MG63 (cell line): ENCODE data around the gene PAQR4. TPM values are rescaled to one million over a fixed set of nuclear protein-coding genes. Genes with fewer than 3 reads are reported as not detected.

ENCODE experiments used
- DNase-seq: peaks from one replicate; pipeline ENCODE4 v3.0.0-alpha.2; 2020
- H3K27me3 ChIP-seq: fragments of 250-450 bp; sonication (Bioruptor Pico); 2 replicates; pipeline ENCODE4 v1.5.1; 2020; ENCODE audit warnings: mild to moderate bottlenecking, moderate library complexity
- H3K36me3 ChIP-seq: fragments of 250-450 bp; sonication (Bioruptor Pico); 2 replicates; pipeline ENCODE4 v1.5.1; 2020; ENCODE audit warnings: mild to moderate bottlenecking, moderate library complexity
- H3K4me3 ChIP-seq: fragments of 250-450 bp; sonication (Bioruptor Pico); 2 replicates; pipeline ENCODE4 v1.5.1; 2020; ENCODE audit warnings: mild to moderate bottlenecking, moderate library complexity
- H3K9me3 ChIP-seq: fragments of 250-450 bp; sonication (Bioruptor Pico); 2 replicates; pipeline ENCODE4 v1.5.1; 2020; ENCODE audit warnings: mild to moderate bottlenecking, moderate library complexity
- total RNA-seq: library from RNA; depleted of rRNA; stranded (reverse); fragments of >200 nt; shearing (Covaris generic); gene quantifications from 2 replicates; pipeline ENCODE4 v1.2.3, GENCODE V29; 2014; ENCODE audit warnings: low replicate concordance

Gene PAQR4
- total RNA-seq, 1 experiment from 2014 or later, result 38.1 TPM

DNA sequence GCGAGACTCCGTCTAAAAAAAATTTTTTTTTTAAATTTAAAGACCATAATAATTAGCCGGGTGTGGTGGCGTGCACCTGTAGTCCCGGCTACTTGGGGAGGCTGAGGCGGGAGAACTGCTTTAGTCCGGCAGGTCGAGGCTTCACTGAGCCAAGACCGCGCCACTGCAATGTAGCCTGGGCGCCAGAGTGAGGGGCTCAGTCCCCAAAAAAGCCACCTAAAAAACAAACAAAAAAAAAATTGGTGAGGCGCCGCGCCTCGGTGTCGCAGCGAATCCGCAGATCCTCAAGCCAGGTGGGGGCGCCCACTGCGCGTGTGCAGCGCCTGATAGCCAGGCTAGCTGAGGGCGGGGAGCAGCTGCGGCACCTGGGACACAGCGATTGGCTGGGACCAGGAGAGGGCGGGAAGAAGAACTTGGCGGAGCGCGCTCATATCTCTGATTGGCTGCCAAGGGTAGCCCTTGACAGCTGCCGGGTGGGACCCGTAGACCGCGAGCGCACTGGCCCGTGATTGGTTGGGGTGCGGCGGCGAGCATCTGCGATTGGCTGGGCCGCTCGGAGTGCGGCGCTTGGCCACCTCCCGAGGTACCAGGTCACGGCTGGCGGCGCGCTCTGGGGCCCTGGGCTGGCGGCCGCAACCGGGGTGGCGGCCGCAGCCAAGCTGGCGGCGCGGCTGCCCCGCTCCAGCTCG is 34.6 kb downstream of the PAQR4 start:
- Histone ChIP-seq H3K9me3 (no peaks in the 10 kb centered on the region), H3K4me3 (peak overlapping the region; percentile 33), H3K27me3 (no peaks in the 10 kb centered on the region), H3K36me3 (peaks cover 21% of the 10 kb centered on the region)
- DNase-seq, result peak; percentile 100

DNA sequence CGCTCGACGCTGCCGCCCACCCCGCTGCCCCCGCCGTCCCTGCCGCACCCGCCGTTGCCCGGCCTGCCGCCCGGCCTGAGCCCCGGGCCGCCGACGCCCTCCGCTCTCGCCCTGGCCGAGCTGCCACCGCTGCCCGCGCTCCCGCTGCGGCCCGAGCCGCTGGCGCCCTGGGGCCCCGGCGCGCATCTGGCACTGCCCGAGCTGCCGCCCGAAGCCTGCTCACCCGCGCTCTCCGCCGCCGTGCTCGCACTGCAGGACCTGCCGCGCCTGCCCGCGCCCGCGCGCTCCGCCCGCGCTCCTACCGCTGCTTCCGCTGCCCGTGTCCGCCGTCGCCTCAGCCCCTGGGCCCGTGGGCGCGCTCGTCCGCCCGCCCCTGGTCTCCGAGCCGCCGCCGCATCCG is 35.2 kb downstream of the PAQR4 start:
- H3K4me3 ChIP-seq, result no peak overlapping the region
- H3K9me3 ChIP-seq, result no peaks in the 10 kb centered on the region
- DNase-seq, result peak; percentile 62
- no peaks in the 10 kb centered on the region for H3K27me3 ChIP-seq
- peaks cover 21% of the 10 kb centered on the region for H3K36me3 ChIP-seq

GRCh38 chr16:3004781-3005284 is 35.7 kb downstream of the PAQR4 start:
- Histone ChIP-seq H3K9me3 (no peaks in the 10 kb centered on the region), H3K4me3 (peak overlapping the region; percentile 56), H3K27me3 (no peaks in the 10 kb centered on the region), H3K36me3 (peaks cover 21% of the 10 kb centered on the region)
- peak; percentile 78 for DNase-seq

- DNase-seq, result no peak
- Histone ChIP-seq H3K27me3 (no peaks in the 10 kb centered on the region), H3K9me3 (no peaks in the 10 kb centered on the region), H3K36me3 (peaks cover 13% of the 10 kb centered on the region), H3K4me3 (no peak overlapping the region)
Observed at GRCh38 chr16:3007059-3007956, 38.2 kb downstream of the PAQR4 start.

- Histone ChIP-seq H3K36me3 (peaks cover 9% of the 10 kb centered on the region), H3K27me3 (no peaks in the 10 kb centered on the region), H3K4me3 (no peak overlapping the region), H3K9me3 (no peaks in the 10 kb centered on the region)
- no peak for DNase-seq
Observed at GRCh38 chr16:3007957-3008689, 39.0 kb downstream of the PAQR4 start.

DNA sequence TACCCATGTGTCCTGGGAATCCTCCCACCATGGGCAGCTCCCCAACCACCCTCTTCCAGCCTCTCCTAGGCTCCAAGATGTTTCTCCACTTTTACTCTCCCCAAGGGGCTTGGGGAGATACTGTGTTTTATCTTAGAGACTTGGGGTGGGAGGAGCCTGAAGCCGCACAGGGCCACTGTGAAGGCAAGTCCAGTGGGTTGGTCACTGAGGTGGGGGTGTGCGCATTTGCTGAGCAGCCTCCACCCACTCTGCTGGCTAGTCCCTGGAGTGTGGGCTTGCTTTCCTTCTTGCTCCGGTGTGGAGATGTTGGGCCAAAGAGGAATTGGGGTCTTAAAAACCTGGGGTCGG is 39.5 kb downstream of the PAQR4 start:
- Histone ChIP-seq H3K36me3 (peaks cover 9% of the 10 kb centered on the region), H3K27me3 (no peaks in the 10 kb centered on the region), H3K4me3 (no peak overlapping the region), H3K9me3 (no peaks in the 10 kb centered on the region)
- no peak for DNase-seq

GRCh38 chr16:3009568-3010390 is 40.6 kb downstream of the PAQR4 start:
- Histone ChIP-seq H3K36me3 (peaks cover 9% of the 10 kb centered on the region), H3K9me3 (no peaks in the 10 kb centered on the region), H3K27me3 (no peaks in the 10 kb centered on the region), H3K4me3 (no peak overlapping the region)
- no peak for DNase-seq

DNA sequence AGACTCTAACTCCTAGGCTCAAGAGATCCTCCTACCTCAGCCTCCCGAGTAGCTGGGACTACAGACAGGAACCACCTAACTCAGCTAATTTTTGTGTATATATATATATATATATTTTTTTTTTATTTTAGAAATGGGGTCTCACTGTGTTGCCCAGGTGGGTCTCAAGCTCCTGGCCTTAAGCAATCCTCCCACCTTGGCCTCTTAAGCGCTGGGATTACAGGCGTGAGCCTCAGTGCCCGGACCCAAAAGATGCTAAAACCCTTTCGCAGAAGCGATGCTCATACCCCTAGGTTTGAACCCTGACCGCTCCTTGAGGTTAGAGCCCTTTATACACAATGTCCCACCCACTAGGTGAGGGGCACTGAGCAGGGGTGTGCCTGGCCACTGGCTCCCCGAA is 41.4 kb downstream of the PAQR4 start:
- Histone ChIP-seq H3K9me3 (no peaks in the 10 kb centered on the region), H3K36me3 (peaks cover 9% of the 10 kb centered on the region), H3K4me3 (no peak overlapping the region), H3K27me3 (no peaks in the 10 kb centered on the region)
- no peak for DNase-seq

- DNase-seq, result no peak
- Histone ChIP-seq H3K36me3 (no peaks in the 10 kb centered on the region; the same call in 1 of the 2 replicates), H3K4me3 (no peak overlapping the region), H3K9me3 (no peaks in the 10 kb centered on the region), H3K27me3 (no peaks in the 10 kb centered on the region)
Observed at GRCh38 chr16:3012246-3012645, 43.1 kb downstream of the PAQR4 start.

GRCh38 chr16:3012828-3013420 is 43.8 kb downstream of the PAQR4 start, which contains the start of gene CLDN9:
Gene CLDN9, plus strand, starts transcription at chr16:3012923. Its CDS starts 440 bp downstream, at chr16:3013363.
- H3K27me3 ChIP-seq, result no peaks in the 10 kb centered on the region
- no peaks in the 10 kb centered on the region for H3K9me3 ChIP-seq
- H3K4me3 ChIP-seq, result no peak within 1 kb of the TSS
- no peaks in the 10 kb centered on the region; the same call in 1 of the 2 replicates for H3K36me3 ChIP-seq
- DNase-seq, result no peak

DNA sequence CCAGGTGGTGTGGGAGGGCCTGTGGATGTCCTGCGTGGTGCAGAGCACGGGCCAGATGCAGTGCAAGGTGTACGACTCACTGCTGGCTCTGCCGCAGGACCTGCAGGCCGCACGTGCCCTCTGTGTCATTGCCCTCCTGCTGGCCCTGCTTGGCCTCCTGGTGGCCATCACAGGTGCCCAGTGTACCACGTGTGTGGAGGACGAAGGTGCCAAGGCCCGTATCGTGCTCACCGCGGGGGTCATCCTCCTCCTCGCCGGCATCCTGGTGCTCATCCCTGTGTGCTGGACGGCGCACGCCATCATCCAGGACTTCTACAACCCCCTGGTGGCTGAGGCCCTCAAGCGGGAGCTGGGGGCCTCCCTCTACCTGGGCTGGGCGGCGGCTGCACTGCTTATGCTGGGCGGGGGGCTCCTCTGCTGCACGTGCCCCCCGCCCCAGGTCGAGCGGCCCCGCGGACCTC is 44.4 kb downstream of the PAQR4 start:
- no peak for DNase-seq
- no peaks in the 10 kb centered on the region; the same call in 1 of the 2 replicates for H3K36me3 ChIP-seq
- no peak overlapping the region for H3K4me3 ChIP-seq
- no peaks in the 10 kb centered on the region for H3K27me3 ChIP-seq
- H3K9me3 ChIP-seq, result no peaks in the 10 kb centered on the region

DNA sequence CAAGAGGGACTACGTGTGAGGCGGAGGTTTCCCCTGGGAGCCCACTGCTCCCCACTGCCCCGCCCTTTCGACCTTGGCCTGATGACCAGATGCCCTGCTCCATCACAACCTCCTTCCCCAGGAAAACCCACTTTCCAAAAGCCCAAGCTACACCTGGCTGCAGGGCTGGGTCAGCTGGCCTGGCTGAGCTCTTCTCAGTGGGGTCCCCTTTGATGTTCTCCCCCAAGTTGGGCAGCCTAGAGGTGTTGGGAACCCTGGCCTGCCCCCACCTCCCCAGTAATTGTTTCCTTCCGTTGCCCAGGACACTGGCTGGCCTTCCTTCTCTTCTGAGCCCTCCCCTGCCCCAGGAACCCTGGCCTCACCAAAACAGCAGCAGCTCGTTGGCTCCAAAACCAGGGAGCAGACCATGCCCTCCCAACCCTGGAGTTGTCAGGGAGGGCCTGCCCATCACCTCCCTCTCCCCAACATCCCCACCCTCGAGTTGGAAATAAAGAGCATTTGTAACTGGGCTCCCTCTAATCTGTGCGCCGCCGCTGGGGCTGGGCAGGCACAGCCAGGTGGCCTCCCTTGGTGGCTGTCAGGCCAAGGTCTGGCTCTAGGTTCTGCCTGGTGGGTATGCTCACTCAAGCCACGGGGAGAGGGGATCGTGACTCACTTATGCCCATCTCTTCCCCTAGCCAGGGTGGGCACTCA is 45.0 kb downstream of the PAQR4 start:
- no peaks in the 10 kb centered on the region for H3K27me3 ChIP-seq
- no peak for DNase-seq
- no peaks in the 10 kb centered on the region for H3K9me3 ChIP-seq
- no peak overlapping the region for H3K4me3 ChIP-seq
- no peaks in the 10 kb centered on the region for H3K36me3 ChIP-seq

DNA sequence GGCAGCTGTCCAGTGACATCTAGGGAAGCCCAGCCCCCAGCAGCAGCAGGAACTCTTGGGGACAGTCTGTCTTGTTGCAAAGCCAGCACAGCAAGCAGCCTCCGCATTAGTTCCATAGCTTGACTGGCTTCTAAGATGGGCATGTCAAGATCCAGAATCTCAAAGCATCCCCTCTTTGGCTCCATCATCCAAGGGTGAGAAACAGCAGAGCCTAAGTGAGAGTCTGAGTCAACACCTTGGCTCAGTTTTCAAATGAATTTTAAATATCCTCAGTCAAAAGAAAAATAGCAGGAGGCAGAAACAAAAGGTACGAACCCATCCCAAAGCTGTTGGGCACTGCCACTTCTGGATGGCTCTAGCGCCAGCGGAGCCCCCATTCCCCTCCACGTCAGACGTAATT is 45.8 kb downstream of the PAQR4 start:
- Histone ChIP-seq H3K4me3 (no peak overlapping the region), H3K9me3 (no peaks in the 10 kb centered on the region), H3K36me3 (no peaks in the 10 kb centered on the region), H3K27me3 (no peaks in the 10 kb centered on the region)
- DNase-seq, result no peak

DNA sequence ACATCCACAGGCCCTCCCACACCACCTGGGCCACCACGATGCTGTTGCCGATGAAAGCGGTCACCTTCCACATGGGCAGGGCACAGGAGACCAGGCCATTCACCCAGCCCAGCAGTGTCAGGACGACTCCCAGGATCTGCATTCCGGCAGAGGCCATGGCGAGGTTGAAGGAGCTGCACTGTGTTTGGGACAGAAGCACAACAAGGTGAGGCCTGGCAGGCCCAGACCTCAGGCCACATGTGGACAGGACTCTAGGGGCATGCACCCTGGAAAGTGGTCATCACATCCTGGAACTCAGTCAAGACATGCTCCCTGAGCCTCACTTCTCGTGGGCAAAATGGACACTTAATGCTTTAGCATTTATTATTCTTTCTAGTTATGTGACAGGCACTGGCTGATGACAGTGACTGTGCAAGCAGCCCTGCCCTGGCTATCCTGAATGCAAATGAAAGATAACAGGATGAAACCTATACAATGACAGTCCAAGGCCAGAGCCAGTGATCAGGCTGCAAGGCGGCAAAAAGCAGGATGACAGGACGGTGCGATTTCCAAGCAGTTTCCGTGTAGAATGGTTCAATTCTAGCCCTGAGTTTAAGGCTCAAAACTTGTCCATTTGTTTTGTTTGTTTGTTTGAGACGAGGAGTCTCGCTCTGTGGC is 46.8 kb downstream of the PAQR4 start:
- Histone ChIP-seq H3K27me3 (no peaks in the 10 kb centered on the region), H3K9me3 (no peaks in the 10 kb centered on the region), H3K4me3 (no peak overlapping the region), H3K36me3 (peaks cover 5% of the 10 kb centered on the region)
- DNase-seq, result no peak

DNA sequence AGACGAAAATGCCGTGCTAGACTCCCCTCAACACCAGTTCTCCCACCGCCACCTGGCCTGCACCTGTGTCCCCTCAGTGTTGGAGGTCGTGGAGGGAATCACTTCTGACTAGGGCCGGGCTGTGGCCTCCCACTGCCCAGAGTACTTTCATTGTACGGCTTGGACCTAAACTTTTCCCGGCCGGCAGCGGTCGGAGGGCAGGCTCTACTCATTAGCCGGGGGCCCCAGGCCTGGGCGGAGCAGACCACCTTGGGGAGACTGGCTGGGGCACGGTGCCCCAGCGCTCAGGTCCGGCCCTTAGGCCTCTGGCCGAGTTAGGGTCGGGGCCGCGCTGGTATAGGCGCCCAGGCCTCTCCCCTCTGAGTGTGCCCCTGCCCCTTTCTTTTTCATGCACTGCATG is 48.2 kb downstream of the PAQR4 start:
- Histone ChIP-seq H3K27me3 (no peaks in the 10 kb centered on the region), H3K4me3 (no peak overlapping the region), H3K36me3 (peaks cover 16% of the 10 kb centered on the region), H3K9me3 (no peaks in the 10 kb centered on the region)
- no peak for DNase-seq
